AG10803 (cell line): ENCODE data around the gene TECR.

Source experiments
- DNase-seq: peaks from one replicate; pipeline ENCODE4 v3.0.0; 2010; ENCODE audit warnings: low read depth
- H3K4me3 ChIP-seq: 2 replicates; pipeline ENCODE4 v1.5.1; 2011; ENCODE audit warnings: mild to moderate bottlenecking, low read length, control low read depth
- CTCF ChIP-seq: conservative IDR thresholded peaks from 2 replicates; pipeline ENCODE4 v1.5.1; 2011; ENCODE audit warnings: mild to moderate bottlenecking, low read length, control low read depth, inconsistent platforms

The TECR gene

GRCh38 chr19:14512406-14512961 lies 16.9 kb upstream of the TECR start:
- no peak for TF ChIP-seq CTCF

GRCh38 chr19:14514215-14514863 lies 15.1 kb upstream of the TECR start:
- no peak for TF ChIP-seq CTCF
- DNase-seq, result no peak
- H3K4me3 ChIP-seq, result no peak overlapping the region

More at GRCh38 chr19:14512406-14512961, 16.9 kb upstream of the TECR start:
- H3K4me3 ChIP-seq, result no peak overlapping the region
- DNase-seq, result no peak

GRCh38 chr19:14515501-14516047 lies 13.8 kb upstream of the TECR start:
- DNase-seq, result no peak
- peak overlapping the region; percentile 95 for H3K4me3 ChIP-seq
- TF ChIP-seq CTCF, result no peak

GRCh38 chr19:14516048-14516534 lies 13.3 kb upstream of the TECR start:
- no peak for DNase-seq
- TF ChIP-seq CTCF, result no peak
- H3K4me3 ChIP-seq, result peak overlapping the region; percentile 95

GRCh38 chr19:14516746-14517438 lies 12.5 kb upstream of the TECR start:
- DNase-seq, result no peak
- peak overlapping the region; percentile 95 for H3K4me3 ChIP-seq
- TF ChIP-seq CTCF, result no peak

- H3K4me3 ChIP-seq, result peak overlapping the region; percentile 95
- TF ChIP-seq CTCF, result no peak
- peak; percentile 35 for DNase-seq
These were observed 12.0 kb upstream of the TECR start for GRCh38 chr19:14517446-14517839.
